Measurements from ENCODE around the gene KLHL29. TPM values are rescaled to one million over a fixed set of nuclear protein-coding genes. Genes with fewer than 3 reads are reported as not detected.

KLHL29 gene
- total RNA-seq, 1 experiment from 2014 or later = 43.1 TPM

GRCh38 chr2:23592898-23593751, 208.1 kb downstream of the KLHL29 start:
- CTCF ChIA-PET = no interaction called here

GRCh38 chr2:23593752-23594459, 208.9 kb downstream of the KLHL29 start:
- BruUV-seq (replicated peaks) = no TSS peak
- Mint-ChIP-seq H3K9me3 (ENCODE audit: unreplicated experiment) (no peaks in the 10 kb centered on the region), H3K4me3 (ENCODE audit: unreplicated experiment) (no peak overlapping the region), H3K27me3 (ENCODE audit: insufficient read depth, unreplicated experiment) (no peaks in the 10 kb centered on the region), H3K4me1 (ENCODE audit: insufficient read depth, unreplicated experiment) (no peaks in the 10 kb centered on the region), H3K27ac (ENCODE audit: low read depth, unreplicated experiment) (no peak overlapping the region), H3K36me3 (ENCODE audit: insufficient read depth, unreplicated experiment) (no peaks in the 10 kb centered on the region)
- POLR2A ChIA-PET = interaction anchor here (0.6 kb wide), 1 partner anchor 9 kb away, joined by 3 read pairs; no protein-coding TSS in a partner anchor
- DNase-seq (ENCODE audit: unreplicated experiment) = no peak
- CTCF ChIA-PET = no interaction called here
- intact Hi-C loops (cut with micrococcal nuclease) = no loop called here
- TF ChIP-seq CTCF (IDR thresholded peaks at IDR 0.05; ENCODE audit: unreplicated experiment) = no peak

More at GRCh38 chr2:23592898-23593751, 208.1 kb downstream of the KLHL29 start:
- Mint-ChIP-seq H3K4me3 (ENCODE audit: unreplicated experiment) (no peak overlapping the region), H3K27ac (ENCODE audit: low read depth, unreplicated experiment) (no peak overlapping the region), H3K27me3 (ENCODE audit: insufficient read depth, unreplicated experiment) (no peaks in the 10 kb centered on the region), H3K9me3 (ENCODE audit: unreplicated experiment) (no peaks in the 10 kb centered on the region), H3K36me3 (ENCODE audit: insufficient read depth, unreplicated experiment) (no peaks in the 10 kb centered on the region), H3K4me1 (ENCODE audit: insufficient read depth, unreplicated experiment) (no peaks in the 10 kb centered on the region)
- POLR2A ChIA-PET = no interaction called here
- BruUV-seq (replicated peaks) = no TSS peak
- DNase-seq (ENCODE audit: unreplicated experiment) = no peak
- no peak for TF ChIP-seq CTCF (IDR thresholded peaks at IDR 0.05; ENCODE audit: unreplicated experiment)
- intact Hi-C loops (cut with micrococcal nuclease) = no loop called here

- TF ChIP-seq CTCF (IDR thresholded peaks at IDR 0.05; ENCODE audit: unreplicated experiment) = no peak
- Mint-ChIP-seq H3K9me3 (ENCODE audit: unreplicated experiment) (no peaks in the 10 kb centered on the region), H3K27me3 (ENCODE audit: insufficient read depth, unreplicated experiment) (no peaks in the 10 kb centered on the region), H3K36me3 (ENCODE audit: insufficient read depth, unreplicated experiment) (no peaks in the 10 kb centered on the region), H3K4me1 (ENCODE audit: insufficient read depth, unreplicated experiment) (no peaks in the 10 kb centered on the region), H3K4me3 (ENCODE audit: unreplicated experiment) (no peak overlapping the region), H3K27ac (ENCODE audit: low read depth, unreplicated experiment) (no peak overlapping the region)
- POLR2A ChIA-PET = interaction anchor here (0.6 kb wide), 1 partner anchor 9 kb away, joined by 3 read pairs; no protein-coding TSS in a partner anchor
- no peak for DNase-seq (ENCODE audit: unreplicated experiment)
- BruUV-seq (replicated peaks) = no TSS peak
- CTCF ChIA-PET = no interaction called here
- intact Hi-C loops (cut with micrococcal nuclease) = no loop called here
These were observed 209.5 kb downstream of the KLHL29 start for GRCh38 chr2:23594460-23594825.

GRCh38 chr2:23595021-23595420, 210.0 kb downstream of the KLHL29 start:
- no peaks in the 10 kb centered on the region for H3K36me3 Mint-ChIP-seq (ENCODE audit: insufficient read depth, unreplicated experiment)
- no peak for TF ChIP-seq CTCF (IDR thresholded peaks at IDR 0.05; ENCODE audit: unreplicated experiment)
- no peak for DNase-seq (ENCODE audit: unreplicated experiment)
- no peaks in the 10 kb centered on the region for H3K9me3 Mint-ChIP-seq (ENCODE audit: unreplicated experiment)
- no peak overlapping the region for H3K4me3 Mint-ChIP-seq (ENCODE audit: unreplicated experiment)
- intact Hi-C loops (cut with micrococcal nuclease) = no loop called here
- H3K27ac Mint-ChIP-seq (ENCODE audit: low read depth, unreplicated experiment) = peak overlapping the region; percentile 57
- BruUV-seq (replicated peaks) = no TSS peak
- H3K4me1 Mint-ChIP-seq (ENCODE audit: insufficient read depth, unreplicated experiment) = no peaks in the 10 kb centered on the region
- H3K27me3 Mint-ChIP-seq (ENCODE audit: insufficient read depth, unreplicated experiment) = no peaks in the 10 kb centered on the region
- ChIA-PET POLR2A (no interaction called here), CTCF (no interaction called here)
